ENCODE results near the gene TMEM108. TPM values are rescaled to one million over a fixed set of nuclear protein-coding genes. Genes with fewer than 3 reads are reported as not detected.

TMEM108 gene
- total RNA-seq, 1 donor = 0.10 TPM

DNA sequence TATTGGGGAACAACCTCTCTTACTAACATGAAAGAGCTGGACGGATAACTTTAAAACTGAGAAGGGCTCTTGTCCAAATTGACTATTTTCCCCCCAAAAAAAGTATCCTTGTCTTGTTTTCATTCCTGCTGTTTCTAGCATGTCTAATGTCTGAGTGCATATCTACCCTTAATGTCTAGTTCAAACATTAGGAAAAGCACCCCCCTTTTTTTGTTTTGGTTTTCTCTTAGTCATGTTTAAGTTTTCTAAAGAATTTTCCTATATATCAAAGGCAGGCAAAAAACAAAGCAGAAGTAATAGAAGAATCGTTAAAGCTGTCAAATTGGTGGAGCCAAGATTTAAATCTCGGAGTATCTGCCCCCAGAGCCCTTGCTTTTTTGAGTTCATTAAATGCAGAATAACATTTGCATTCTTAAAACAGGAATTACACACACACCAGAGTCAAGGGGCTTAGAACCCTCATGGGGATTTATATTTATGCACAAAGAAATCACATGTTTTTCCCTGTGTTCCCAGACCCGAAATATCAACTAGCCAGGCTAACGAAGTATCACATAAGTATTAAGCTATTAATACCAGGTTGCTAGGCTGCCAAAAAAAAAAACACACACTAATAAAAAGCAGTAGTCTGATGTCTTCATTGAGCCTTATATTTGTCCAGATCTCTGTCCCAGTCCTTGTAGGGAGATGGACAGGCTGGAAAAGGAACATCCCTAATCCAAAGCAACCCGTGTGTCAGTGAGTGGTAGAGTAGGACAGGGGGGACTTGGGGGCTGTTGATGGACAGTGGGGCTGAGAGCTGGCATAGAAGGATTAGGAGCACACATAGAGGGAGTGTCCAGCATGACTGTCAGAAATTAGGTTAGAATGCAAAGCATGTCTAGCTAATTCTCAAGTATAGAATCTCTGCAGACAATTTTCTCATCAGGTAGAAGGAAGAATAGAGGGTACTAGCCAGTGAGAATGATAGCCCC is 258.0 kb downstream of the TMEM108 start:
- Histone ChIP-seq H3K9me3 (ENCODE audit: low read depth, low read length) (no peaks in the 10 kb centered on the region), H3K4me3 (ENCODE audit: low read length) (no peak overlapping the region), H3K27me3 (ENCODE audit: insufficient read depth, low read length) (no peaks in the 10 kb centered on the region), H3K4me1 (ENCODE audit: insufficient read depth, low read length) (no peaks in the 10 kb centered on the region)

DNA sequence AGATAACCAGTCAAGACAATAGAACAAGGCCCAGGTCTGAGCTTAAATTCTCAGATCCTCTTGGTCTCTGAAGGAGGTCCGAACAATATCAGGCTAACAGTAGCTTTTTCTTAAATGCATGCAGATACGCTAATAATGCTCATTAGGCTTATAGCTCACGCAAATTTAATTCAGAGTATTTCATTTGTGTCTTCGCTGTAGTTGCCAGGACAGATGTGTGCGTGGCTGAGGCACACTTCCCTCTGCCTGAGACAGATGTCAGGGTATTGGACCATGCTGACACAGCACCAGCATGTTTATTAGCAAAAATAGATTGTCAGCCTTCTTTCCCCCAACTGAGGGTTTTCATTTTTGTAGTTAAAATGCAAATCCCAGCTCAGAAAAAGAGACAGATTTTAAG is 258.8 kb downstream of the TMEM108 start:
- no peaks in the 10 kb centered on the region for H3K9me3 ChIP-seq (ENCODE audit: low read depth, low read length)
- H3K27me3 ChIP-seq (ENCODE audit: insufficient read depth, low read length) = no peaks in the 10 kb centered on the region
- no peak overlapping the region for H3K4me3 ChIP-seq (ENCODE audit: low read length)
- no peaks in the 10 kb centered on the region for H3K4me1 ChIP-seq (ENCODE audit: insufficient read depth, low read length)

DNA sequence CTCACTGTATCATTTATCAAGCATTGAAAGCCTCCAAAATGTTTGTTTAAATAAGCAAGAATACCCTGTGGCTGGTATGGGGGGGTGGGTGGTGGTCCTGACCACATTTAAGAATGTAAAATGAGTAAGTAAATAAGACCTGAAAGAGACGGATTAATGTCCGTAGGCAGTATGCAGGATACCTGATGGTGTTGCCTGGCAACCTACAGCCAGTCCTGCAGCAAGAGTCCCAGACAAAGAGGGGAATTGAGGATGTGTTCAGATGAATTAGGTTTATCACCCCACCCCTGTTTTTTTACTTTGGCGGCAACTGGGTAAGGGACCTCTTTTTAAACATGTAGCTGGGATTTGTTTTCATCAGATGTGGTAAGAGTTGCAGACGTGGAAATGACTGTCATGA is 261.9 kb downstream of the TMEM108 start:
- H3K4me3 ChIP-seq (ENCODE audit: low read length) = no peak overlapping the region
- no peaks in the 10 kb centered on the region for H3K4me1 ChIP-seq (ENCODE audit: insufficient read depth, low read length)
- H3K9me3 ChIP-seq (ENCODE audit: low read depth, low read length) = no peaks in the 10 kb centered on the region
- no peaks in the 10 kb centered on the region for H3K27me3 ChIP-seq (ENCODE audit: insufficient read depth, low read length)

DNA sequence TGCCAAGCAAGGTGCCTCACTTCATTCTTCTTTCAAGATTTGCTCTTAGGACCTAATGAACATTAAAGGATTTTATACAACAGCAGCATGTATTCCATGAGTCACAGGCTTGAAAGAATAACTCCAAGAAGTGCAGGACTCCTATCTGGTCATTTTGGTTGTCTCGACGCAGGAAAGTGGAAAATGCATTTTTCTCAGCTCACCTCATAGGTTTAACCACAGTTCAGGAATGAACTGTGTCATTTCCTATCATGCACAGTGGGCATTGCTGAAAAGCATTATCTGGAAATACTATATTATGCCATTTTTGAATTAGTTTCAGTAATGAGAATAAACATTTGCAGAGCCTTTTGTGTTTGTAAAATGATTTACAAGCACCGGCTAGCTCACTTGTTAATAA is 263.0 kb downstream of the TMEM108 start:
- Histone ChIP-seq H3K4me3 (ENCODE audit: low read length) (no peak overlapping the region), H3K27me3 (ENCODE audit: insufficient read depth, low read length) (no peaks in the 10 kb centered on the region), H3K9me3 (ENCODE audit: low read depth, low read length) (no peaks in the 10 kb centered on the region), H3K4me1 (ENCODE audit: insufficient read depth, low read length) (no peaks in the 10 kb centered on the region)

DNA sequence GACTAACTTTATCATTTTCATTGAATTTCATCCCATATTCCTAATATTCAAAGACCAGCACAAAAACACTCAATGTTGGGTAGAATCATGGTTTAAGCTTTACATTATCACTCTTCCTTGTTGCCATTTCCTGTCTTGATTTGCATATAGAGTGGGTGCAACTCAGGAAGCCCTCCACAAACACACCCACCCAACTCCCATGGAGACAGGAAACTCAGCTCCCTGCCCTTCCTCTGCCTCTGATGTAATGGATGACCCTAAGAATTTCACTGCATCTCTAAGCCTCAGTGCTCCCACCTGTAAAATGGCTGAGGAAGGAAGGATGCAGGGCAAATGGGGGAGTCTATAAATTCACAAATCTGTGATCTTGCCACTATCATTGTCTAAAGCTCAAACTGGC is 263.5 kb downstream of the TMEM108 start:
- Histone ChIP-seq H3K4me1 (ENCODE audit: insufficient read depth, low read length) (no peaks in the 10 kb centered on the region), H3K9me3 (ENCODE audit: low read depth, low read length) (no peaks in the 10 kb centered on the region)

DNA sequence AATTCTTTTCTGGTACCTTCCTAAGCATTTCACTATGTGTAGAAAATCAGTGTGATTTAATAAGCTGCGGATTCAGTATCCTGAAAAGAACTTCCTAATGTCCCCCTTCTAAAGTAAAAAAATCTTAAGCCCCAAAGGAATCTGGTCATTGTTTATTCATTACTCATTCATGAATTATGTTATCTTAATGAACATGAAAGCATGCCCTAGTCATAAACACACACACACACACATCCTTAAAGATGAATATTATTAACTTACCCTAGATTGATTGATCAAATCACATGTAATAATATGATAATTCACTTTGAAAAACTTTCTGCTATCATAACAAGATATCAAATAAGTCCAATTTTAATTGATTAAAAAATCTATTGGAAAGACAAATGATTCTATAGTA is 265.2 kb downstream of the TMEM108 start:
- no peaks in the 10 kb centered on the region for H3K9me3 ChIP-seq (ENCODE audit: low read depth, low read length)
- H3K27me3 ChIP-seq (ENCODE audit: insufficient read depth, low read length) = no peaks in the 10 kb centered on the region
- no peaks in the 10 kb centered on the region for H3K4me1 ChIP-seq (ENCODE audit: insufficient read depth, low read length)
- no peak overlapping the region for H3K4me3 ChIP-seq (ENCODE audit: low read length)

More for the DNA sequence above, 263.5 kb downstream of the TMEM108 start:
- H3K4me3 ChIP-seq (ENCODE audit: low read length) = no peak overlapping the region
- H3K27me3 ChIP-seq (ENCODE audit: insufficient read depth, low read length) = no peaks in the 10 kb centered on the region

DNA sequence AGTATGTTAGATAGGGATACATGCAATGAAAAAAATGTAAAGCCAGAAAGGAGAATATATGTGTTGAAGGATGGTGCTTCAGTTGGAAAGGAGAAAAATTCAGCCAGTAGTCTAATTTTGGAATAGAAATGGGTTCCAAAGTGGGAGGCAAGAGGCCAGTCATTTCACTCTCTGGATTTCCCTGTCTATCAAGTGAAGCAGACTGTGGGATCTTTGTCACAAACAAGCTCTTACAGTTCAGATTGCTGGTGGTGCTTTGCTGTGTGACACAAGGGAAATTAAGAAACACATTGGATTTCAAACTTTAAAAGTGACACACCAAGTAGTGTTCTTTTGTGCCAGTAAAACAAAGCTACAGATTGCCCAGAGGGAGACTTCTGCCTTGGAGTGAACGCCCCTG is 279.7 kb downstream of the TMEM108 start:
- Histone ChIP-seq H3K4me1 (ENCODE audit: insufficient read depth, low read length) (no peaks in the 10 kb centered on the region), H3K9me3 (ENCODE audit: low read depth, low read length) (peaks cover 10% of the 10 kb centered on the region), H3K27me3 (ENCODE audit: insufficient read depth, low read length) (peaks cover 5% of the 10 kb centered on the region), H3K4me3 (ENCODE audit: low read length) (no peak overlapping the region)

DNA sequence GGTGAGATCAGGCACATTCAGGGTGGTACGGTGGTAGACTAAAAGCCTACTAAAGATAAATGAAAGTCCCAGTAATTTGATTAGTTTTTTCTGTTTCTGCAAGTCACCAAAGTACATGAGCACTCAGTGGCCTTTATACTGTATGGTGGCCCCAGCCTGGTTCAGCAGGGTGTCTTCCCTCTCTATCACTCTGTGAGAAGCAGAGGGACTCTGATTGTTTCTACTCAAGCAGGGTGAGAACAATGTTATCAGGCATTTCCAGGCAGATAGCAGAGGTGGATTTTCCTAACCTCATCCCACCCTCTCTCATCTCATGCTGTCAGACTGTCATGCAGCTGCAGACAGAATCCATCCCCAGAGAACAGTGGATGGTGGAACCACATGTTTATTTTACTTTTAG is 290.2 kb downstream of the TMEM108 start:
- no peaks in the 10 kb centered on the region for H3K4me1 ChIP-seq (ENCODE audit: insufficient read depth, low read length)
- no peak overlapping the region for H3K4me3 ChIP-seq (ENCODE audit: low read length)
- no peaks in the 10 kb centered on the region for H3K9me3 ChIP-seq (ENCODE audit: low read depth, low read length)
- no peaks in the 10 kb centered on the region for H3K27me3 ChIP-seq (ENCODE audit: insufficient read depth, low read length)

DNA sequence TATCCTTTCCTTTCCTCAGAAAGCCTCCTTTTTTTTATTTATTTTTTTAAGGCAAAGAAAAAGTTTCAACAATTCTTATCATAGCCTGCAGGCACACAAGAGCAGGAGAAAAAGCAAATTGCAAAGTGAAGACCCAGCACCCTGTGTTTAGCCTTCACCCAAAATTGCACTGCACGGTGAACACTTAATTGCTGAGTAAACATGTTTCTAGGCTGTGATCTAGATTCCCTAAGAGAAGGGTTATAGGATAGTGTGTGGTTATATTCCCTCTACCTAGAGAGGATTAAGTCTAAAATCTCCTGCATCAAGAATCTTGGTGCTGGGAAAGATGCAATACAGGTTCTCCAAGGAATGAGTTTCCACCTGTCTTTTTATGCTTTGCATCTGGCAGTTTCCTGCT is 291.4 kb downstream of the TMEM108 start:
- no peaks in the 10 kb centered on the region for H3K9me3 ChIP-seq (ENCODE audit: low read depth, low read length)
- H3K4me3 ChIP-seq (ENCODE audit: low read length) = no peak overlapping the region
- H3K27me3 ChIP-seq (ENCODE audit: insufficient read depth, low read length) = no peaks in the 10 kb centered on the region
- H3K4me1 ChIP-seq (ENCODE audit: insufficient read depth, low read length) = no peaks in the 10 kb centered on the region

DNA sequence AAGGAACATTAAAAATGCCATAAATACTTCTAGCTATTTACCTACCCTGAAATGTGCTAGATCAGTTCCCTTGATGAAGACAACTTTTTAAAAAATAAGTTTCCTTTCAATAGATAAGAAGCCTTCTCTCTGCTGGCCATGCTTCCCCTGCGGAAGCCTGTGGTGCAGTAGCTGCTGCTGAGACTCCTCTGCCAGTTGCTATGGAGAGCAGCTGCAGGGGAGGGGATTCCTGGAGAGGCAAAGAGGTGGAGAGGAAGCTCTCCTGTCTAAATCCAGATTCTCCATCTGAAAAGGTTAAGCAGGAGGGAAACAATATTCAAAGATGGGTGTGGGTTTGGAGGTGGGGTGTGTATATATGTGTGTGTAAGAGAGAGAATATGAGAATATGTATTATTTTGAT is 291.9 kb downstream of the TMEM108 start:
- no peaks in the 10 kb centered on the region for H3K9me3 ChIP-seq (ENCODE audit: low read depth, low read length)
- no peak overlapping the region for H3K4me3 ChIP-seq (ENCODE audit: low read length)
- no peaks in the 10 kb centered on the region for H3K4me1 ChIP-seq (ENCODE audit: insufficient read depth, low read length)
- no peaks in the 10 kb centered on the region for H3K27me3 ChIP-seq (ENCODE audit: insufficient read depth, low read length)

DNA sequence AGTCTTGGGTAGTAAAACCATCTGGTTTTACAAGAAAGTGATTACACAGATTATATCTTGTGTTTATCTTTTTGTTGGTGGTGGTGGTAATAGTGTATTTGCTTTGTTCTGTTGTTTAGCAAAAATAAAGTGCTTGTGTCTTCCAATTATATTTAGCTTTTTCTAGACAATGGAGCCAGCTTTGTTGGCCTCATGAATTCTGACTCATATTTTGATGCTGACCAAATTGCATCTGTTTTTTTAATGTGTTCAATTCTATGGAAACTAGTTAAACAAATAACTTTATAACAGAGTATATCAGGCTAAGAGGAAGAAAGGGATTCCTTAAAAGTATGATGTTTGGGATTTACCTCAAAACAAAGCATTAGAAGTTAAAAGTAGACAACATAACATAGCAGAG is 292.3 kb downstream of the TMEM108 start:
- H3K4me1 ChIP-seq (ENCODE audit: insufficient read depth, low read length) = no peaks in the 10 kb centered on the region
- no peaks in the 10 kb centered on the region for H3K9me3 ChIP-seq (ENCODE audit: low read depth, low read length)
- no peak overlapping the region for H3K4me3 ChIP-seq (ENCODE audit: low read length)
- no peaks in the 10 kb centered on the region for H3K27me3 ChIP-seq (ENCODE audit: insufficient read depth, low read length)

DNA sequence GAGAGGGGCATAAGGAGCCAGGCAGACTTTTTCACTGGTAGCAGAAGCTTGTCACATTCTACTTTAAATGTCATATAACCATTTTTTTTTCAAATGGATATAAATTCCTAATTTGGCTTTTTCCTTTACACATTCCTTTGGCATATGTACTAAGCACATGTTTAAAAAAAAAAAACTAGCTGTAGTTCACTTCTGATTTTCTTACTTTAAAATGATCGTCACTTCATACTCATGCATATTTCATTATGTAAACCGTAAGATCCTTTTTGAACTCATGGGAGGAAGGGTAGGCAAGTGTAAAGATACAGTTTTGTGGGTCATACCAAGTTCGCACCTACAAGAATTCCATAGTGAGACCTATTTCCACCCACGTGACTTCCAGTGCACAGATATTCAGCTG is 316.5 kb downstream of the TMEM108 start:
- no peaks in the 10 kb centered on the region for H3K9me3 ChIP-seq (ENCODE audit: low read depth, low read length)
- H3K4me1 ChIP-seq (ENCODE audit: insufficient read depth, low read length) = no peaks in the 10 kb centered on the region
- H3K27me3 ChIP-seq (ENCODE audit: insufficient read depth, low read length) = no peaks in the 10 kb centered on the region
- no peak overlapping the region for H3K4me3 ChIP-seq (ENCODE audit: low read length)

DNA sequence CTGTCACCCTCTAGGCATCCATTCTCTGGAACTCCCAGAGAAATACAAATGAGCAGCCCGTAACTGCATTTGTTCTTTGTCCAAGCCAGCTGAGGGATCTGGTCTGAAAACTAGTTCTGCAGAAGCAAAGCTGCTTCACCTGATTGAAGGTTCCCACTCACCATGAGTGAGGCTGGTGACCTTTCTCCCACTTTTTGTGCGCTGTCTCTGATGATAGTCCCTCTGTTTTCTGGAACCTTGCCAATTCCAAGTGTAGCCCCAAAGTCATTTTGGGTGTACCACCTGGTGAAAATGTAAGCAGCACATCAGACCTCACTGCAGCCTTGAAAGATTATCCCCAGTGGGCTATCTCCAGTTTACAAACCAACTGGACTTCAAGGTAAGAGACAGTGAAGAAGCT is 322.3 kb downstream of the TMEM108 start:
- Histone ChIP-seq H3K27me3 (ENCODE audit: insufficient read depth, low read length) (no peaks in the 10 kb centered on the region), H3K4me1 (ENCODE audit: insufficient read depth, low read length) (no peaks in the 10 kb centered on the region), H3K9me3 (ENCODE audit: low read depth, low read length) (no peaks in the 10 kb centered on the region), H3K4me3 (ENCODE audit: low read length) (no peak overlapping the region)

DNA sequence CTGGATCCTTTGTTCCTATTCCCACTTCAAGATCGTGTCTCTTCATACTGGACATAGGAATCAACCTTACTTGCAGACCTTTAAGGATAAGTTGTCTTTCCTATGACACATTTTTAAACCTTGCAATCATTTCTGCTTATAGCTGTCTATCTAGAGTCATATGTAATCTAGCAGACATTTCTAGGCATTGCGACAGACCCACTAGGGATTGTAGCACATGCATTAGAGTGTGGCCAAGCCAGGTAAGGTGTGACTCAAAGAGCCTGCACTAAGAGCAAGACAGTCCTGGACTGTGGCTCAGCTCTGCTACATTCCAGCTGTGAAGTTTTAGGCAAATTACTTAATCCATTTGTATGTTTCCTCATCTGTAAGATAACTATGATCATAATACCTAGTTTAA is 322.8 kb downstream of the TMEM108 start:
- Histone ChIP-seq H3K27me3 (ENCODE audit: insufficient read depth, low read length) (no peaks in the 10 kb centered on the region), H3K9me3 (ENCODE audit: low read depth, low read length) (no peaks in the 10 kb centered on the region), H3K4me1 (ENCODE audit: insufficient read depth, low read length) (no peaks in the 10 kb centered on the region), H3K4me3 (ENCODE audit: low read length) (no peak overlapping the region)

DNA sequence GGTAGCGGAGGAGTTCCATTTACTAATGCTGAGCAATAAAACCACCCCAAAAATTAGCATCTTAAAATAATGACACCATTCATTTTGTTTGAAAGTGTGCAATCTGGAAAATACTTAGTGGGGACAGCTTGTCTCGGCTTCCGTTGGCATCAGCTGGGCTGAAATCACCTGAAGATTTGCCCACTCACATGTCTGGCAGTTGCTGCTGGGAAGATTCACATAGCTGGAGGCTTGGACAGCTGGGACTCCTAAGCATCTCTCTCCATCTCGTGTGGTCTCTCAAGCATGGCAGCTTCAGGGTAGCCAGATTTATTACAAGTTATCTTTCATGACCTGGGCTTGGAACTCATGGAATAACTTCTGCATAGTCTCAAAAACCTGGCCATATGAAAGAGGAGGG is 323.2 kb downstream of the TMEM108 start:
- no peaks in the 10 kb centered on the region for H3K4me1 ChIP-seq (ENCODE audit: insufficient read depth, low read length)
- H3K4me3 ChIP-seq (ENCODE audit: low read length) = no peak overlapping the region
- no peaks in the 10 kb centered on the region for H3K27me3 ChIP-seq (ENCODE audit: insufficient read depth, low read length)
- no peaks in the 10 kb centered on the region for H3K9me3 ChIP-seq (ENCODE audit: low read depth, low read length)

DNA sequence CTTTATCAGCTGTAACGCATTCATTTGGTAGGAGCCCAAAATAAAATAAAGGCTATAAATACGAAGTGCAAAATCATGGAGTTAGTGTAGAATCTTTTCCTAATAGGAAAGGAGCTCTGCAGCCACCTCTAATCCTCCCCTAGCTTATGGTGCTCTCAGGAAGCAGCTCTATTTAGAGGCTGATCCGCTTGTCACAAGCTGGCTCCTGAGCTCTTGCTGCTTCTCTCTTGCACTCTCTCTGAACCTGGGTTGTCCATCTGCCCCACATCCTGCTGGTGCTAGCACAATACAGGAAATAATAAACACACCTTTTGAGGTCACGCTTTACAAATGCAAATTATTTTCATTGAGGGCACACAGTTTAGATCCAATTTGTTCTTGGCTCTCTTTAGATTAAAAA is 324.3 kb downstream of the TMEM108 start:
- Histone ChIP-seq H3K4me1 (ENCODE audit: insufficient read depth, low read length) (no peaks in the 10 kb centered on the region), H3K4me3 (ENCODE audit: low read length) (no peak overlapping the region), H3K9me3 (ENCODE audit: low read depth, low read length) (no peaks in the 10 kb centered on the region), H3K27me3 (ENCODE audit: insufficient read depth, low read length) (no peaks in the 10 kb centered on the region)

All from mononuclear cell (primary cell).